ENCODE data around the gene FKBP14.

FKBP14 gene

GRCh38 chr7:30048582-30048981 lies 22.1 kb upstream of the FKBP14 start:
- H3K36me3 Mint-ChIP-seq (ENCODE audit: insufficient read depth): peaks cover 8% of the 10 kb centered on the region
- DNase-seq: no peak

GRCh38 chr7:30047124-30047523 lies 20.6 kb upstream of the FKBP14 start:
- peaks cover 5% of the 10 kb centered on the region for H3K36me3 Mint-ChIP-seq (ENCODE audit: insufficient read depth)
- no peaks in the 10 kb centered on the region for H3K27me3 Mint-ChIP-seq
- no peak overlapping the region for H3K4me3 Mint-ChIP-seq

More at GRCh38 chr7:30048582-30048981, 22.1 kb upstream of the FKBP14 start:
- H3K4me1 Mint-ChIP-seq (ENCODE audit: low read depth in 2 of 2): no peaks in the 10 kb centered on the region
- no peak overlapping the region for H3K27ac Mint-ChIP-seq
- no peaks in the 10 kb centered on the region for H3K27me3 Mint-ChIP-seq
- H3K4me3 Mint-ChIP-seq: no peak overlapping the region
- no peak for ATAC-seq (replicated peaks)
- no peaks in the 10 kb centered on the region for H3K9me3 Mint-ChIP-seq

GRCh38 chr7:30046127-30046770 lies 19.7 kb upstream of the FKBP14 start:
- Mint-ChIP-seq H3K27ac (no peak overlapping the region), H3K4me1 (ENCODE audit: low read depth in 2 of 2) (peaks cover 2 to 8% of the 10 kb centered on the region in 2 donors), H3K4me3 (no peak overlapping the region), H3K9me3 (no peaks in the 10 kb centered on the region), H3K27me3 (no peaks in the 10 kb centered on the region), H3K36me3 (ENCODE audit: insufficient read depth) (peaks cover 5% of the 10 kb centered on the region)
- ATAC-seq (replicated peaks) (no peak), DNase-seq (no peak)

More at GRCh38 chr7:30047124-30047523, 20.6 kb upstream of the FKBP14 start:
- Mint-ChIP-seq H3K27ac (no peak overlapping the region), H3K4me1 (ENCODE audit: low read depth in 2 of 2) (peaks cover 2% of the 10 kb centered on the region in 2 donors), H3K9me3 (no peaks in the 10 kb centered on the region)
- no peak for ATAC-seq (replicated peaks)
- no peak for DNase-seq

GRCh38 chr7:30041526-30042269 lies 15.2 kb upstream of the FKBP14 start:
- H3K36me3 Mint-ChIP-seq (ENCODE audit: insufficient read depth): peaks cover 4% of the 10 kb centered on the region
- ATAC-seq (replicated peaks): no peak
- no peaks in the 10 kb centered on the region for H3K27me3 Mint-ChIP-seq
- peaks cover 9 to 25% of the 10 kb centered on the region in 2 donors for H3K4me1 Mint-ChIP-seq (ENCODE audit: low read depth in 2 of 2)
- no peak for DNase-seq
- H3K4me3 Mint-ChIP-seq: no peak overlapping the region
- H3K9me3 Mint-ChIP-seq: no peaks in the 10 kb centered on the region
- no peak overlapping the region for H3K27ac Mint-ChIP-seq

GRCh38 chr7:30040938-30041337 lies 14.4 kb upstream of the FKBP14 start:
- Mint-ChIP-seq H3K36me3 (ENCODE audit: insufficient read depth) (peaks cover 4% of the 10 kb centered on the region), H3K27me3 (no peaks in the 10 kb centered on the region), H3K27ac (no peak overlapping the region), H3K9me3 (no peaks in the 10 kb centered on the region), H3K4me1 (ENCODE audit: low read depth in 2 of 2) (peaks cover 9 to 25% of the 10 kb centered on the region in 2 donors), H3K4me3 (no peak overlapping the region)
- ATAC-seq (replicated peaks) (no peak), DNase-seq (no peak)

- ATAC-seq (replicated peaks): no peak
- Mint-ChIP-seq H3K27ac (no peak overlapping the region), H3K27me3 (no peaks in the 10 kb centered on the region)
Observed at GRCh38 chr7:30038196-30038980, 11.9 kb upstream of the FKBP14 start.

GRCh38 chr7:30036220-30036619 lies 9.7 kb upstream of the FKBP14 start:
- no peak for ATAC-seq (replicated peaks)
- no peak overlapping the region for H3K27ac Mint-ChIP-seq

More at GRCh38 chr7:30038196-30038980, 11.9 kb upstream of the FKBP14 start:
- peaks cover 9 to 25% of the 10 kb centered on the region in 2 donors for H3K4me1 Mint-ChIP-seq (ENCODE audit: low read depth in 2 of 2)
- H3K4me3 Mint-ChIP-seq: no peak overlapping the region
- peaks cover 4% of the 10 kb centered on the region for H3K36me3 Mint-ChIP-seq (ENCODE audit: insufficient read depth)
- no peaks in the 10 kb centered on the region for H3K9me3 Mint-ChIP-seq
- DNase-seq: no peak

GRCh38 chr7:30034501-30034900 lies 8.0 kb upstream of the FKBP14 start:
- H3K36me3 Mint-ChIP-seq (ENCODE audit: insufficient read depth): peaks cover 4% of the 10 kb centered on the region
- H3K4me1 Mint-ChIP-seq (ENCODE audit: low read depth in 2 of 2): peaks cover under 1 to 4% of the 10 kb centered on the region in 2 donors
- no peak for ATAC-seq (replicated peaks)
- no peak for DNase-seq
- H3K4me3 Mint-ChIP-seq: no peak overlapping the region
- no peaks in the 10 kb centered on the region for H3K9me3 Mint-ChIP-seq
- H3K27ac Mint-ChIP-seq: no peak overlapping the region
- H3K27me3 Mint-ChIP-seq: no peaks in the 10 kb centered on the region

More at GRCh38 chr7:30036220-30036619, 9.7 kb upstream of the FKBP14 start:
- Mint-ChIP-seq H3K27me3 (no peaks in the 10 kb centered on the region), H3K9me3 (no peaks in the 10 kb centered on the region), H3K4me1 (ENCODE audit: low read depth in 2 of 2) (peaks cover 7 to 17% of the 10 kb centered on the region in 2 donors), H3K36me3 (ENCODE audit: insufficient read depth) (peaks cover 4% of the 10 kb centered on the region), H3K4me3 (no peak overlapping the region)
- no peak for DNase-seq

GRCh38 chr7:30032310-30033125 lies 6.0 kb upstream of the FKBP14 start:
- no peaks in the 10 kb centered on the region for H3K9me3 Mint-ChIP-seq
- no peak overlapping the region for H3K4me3 Mint-ChIP-seq
- no peak for ATAC-seq (replicated peaks)
- DNase-seq: no peak
- H3K27ac Mint-ChIP-seq: no peak overlapping the region
- H3K36me3 Mint-ChIP-seq (ENCODE audit: insufficient read depth): peaks cover 6% of the 10 kb centered on the region
- no peaks in the 10 kb centered on the region for H3K27me3 Mint-ChIP-seq
- peaks cover 5 to 10% of the 10 kb centered on the region in 2 donors for H3K4me1 Mint-ChIP-seq (ENCODE audit: low read depth in 2 of 2)

GRCh38 chr7:30029696-30030095 lies 3.2 kb upstream of the FKBP14 start:
- peaks cover 13% of the 10 kb centered on the region for H3K36me3 Mint-ChIP-seq (ENCODE audit: insufficient read depth)
- no peaks in the 10 kb centered on the region for H3K27me3 Mint-ChIP-seq
- ATAC-seq (replicated peaks) (no peak), DNase-seq (no peak)
- H3K4me3 Mint-ChIP-seq: no peak overlapping the region
- H3K4me1 Mint-ChIP-seq (ENCODE audit: low read depth in 2 of 2): peaks cover 17 to 26% of the 10 kb centered on the region in 2 donors
- H3K9me3 Mint-ChIP-seq: no peaks in the 10 kb centered on the region
- peak overlapping the region in 1 of 2 donors; percentile 75 for H3K27ac Mint-ChIP-seq

- DNase-seq (peak; percentile 6 to 29 (median 16)), ATAC-seq (replicated peaks) (peak; percentile 19)
- H3K27ac Mint-ChIP-seq: peak overlapping the region in 1 of 2 donors; percentile 75
- H3K9me3 Mint-ChIP-seq: no peaks in the 10 kb centered on the region
- H3K27me3 Mint-ChIP-seq: no peaks in the 10 kb centered on the region
- H3K4me1 Mint-ChIP-seq (ENCODE audit: low read depth in 2 of 2): peaks cover 17 to 27% of the 10 kb centered on the region in 2 donors
- H3K4me3 Mint-ChIP-seq: no peak overlapping the region
- H3K36me3 Mint-ChIP-seq (ENCODE audit: insufficient read depth): peaks cover 13% of the 10 kb centered on the region
Observed at GRCh38 chr7:30028749-30029635, 2.5 kb upstream of the FKBP14 start.

GRCh38 chr7:30028216-30028748 lies 1.8 kb upstream of the FKBP14 start, which contains the start of gene PLEKHA8:
PLEKHA8 (plus strand) TSS chr7:30028412; CDS start chr7:30028763, 351 bp downstream.
- Mint-ChIP-seq H3K9me3 (no peaks in the 10 kb centered on the region), H3K27ac (peak within 1 kb of the TSS; percentile 86 to 91), H3K27me3 (no peaks in the 10 kb centered on the region), H3K4me1 (ENCODE audit: low read depth in 2 of 2) (peaks cover 20 to 27% of the 10 kb centered on the region in 2 donors), H3K36me3 (ENCODE audit: insufficient read depth) (peaks cover 13% of the 10 kb centered on the region), H3K4me3 (no peak within 1 kb of the TSS)
- ATAC-seq (replicated peaks) (peak; percentile 48), DNase-seq (peak; percentile 85 to 93 (median 90))

All from effector memory CD8-positive, alpha-beta T cell (primary cell).